Brain microvascular endothelial cell (primary cell): ENCODE results near the gene HELZ.

Experiments used
- DNase-seq: peaks from one replicate; pipeline ENCODE4 v3.0.0-alpha.2; 2020
- H3K27ac ChIP-seq: fragments of 250-450 bp; sonication (Bioruptor Pico); 2 replicates; pipeline ENCODE4 v1.5.1; 2020; ENCODE audit warnings: mild to moderate bottlenecking, moderate library complexity
- H3K27me3 ChIP-seq: fragments of 250-450 bp; sonication (Bioruptor Pico); replicated peaks from 2 replicates; pipeline ENCODE4 v1.5.1; 2020; ENCODE audit warnings: mild to moderate bottlenecking
- H3K36me3 ChIP-seq: fragments of 250-450 bp; sonication (Bioruptor Pico); replicated peaks from 2 replicates; pipeline ENCODE4 v1.5.1; 2020; ENCODE audit warnings: mild to moderate bottlenecking
- H3K4me3 ChIP-seq: 2 replicates; pipeline ENCODE4 v1.5.1; 2011; ENCODE audit warnings: low read depth, mild to moderate bottlenecking, control low read depth, low read length, moderate library complexity
- CTCF ChIP-seq: IDR thresholded peaks from 2 replicates; pipeline ENCODE4 v1.5.1; 2011; ENCODE audit warnings: low read depth, mild to moderate bottlenecking, moderate library complexity, low read length, control low read depth, inconsistent platforms; ENCODE audit errors: missing control alignments
- in situ Hi-C: cut with HindIII; loops from 2 replicates; pipeline ENCODE4 v1.10.0; 2017; ENCODE audit warnings: low sequenced_read_pairs, low pct_ligation_motif_present

HELZ gene

DNA sequence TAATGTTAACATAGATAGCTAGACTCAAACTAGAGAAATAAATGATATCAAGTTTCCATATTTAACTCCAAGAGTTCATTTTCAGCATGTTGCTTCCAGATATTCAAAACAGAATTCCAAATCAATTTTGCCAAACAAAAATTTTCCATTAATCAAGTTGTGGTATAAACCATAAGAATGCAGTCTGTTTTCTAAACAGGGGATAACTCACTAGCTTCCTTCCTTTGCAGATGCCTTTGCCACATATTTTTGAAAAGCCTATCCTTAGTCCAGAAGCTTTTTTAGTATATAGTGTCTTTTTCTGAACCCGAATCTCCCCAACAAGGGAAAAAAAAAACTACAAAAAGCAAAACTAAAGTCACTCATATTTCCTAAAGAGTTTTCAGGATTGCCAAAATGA, 61.5 kb downstream of the HELZ start:
- in situ Hi-C loops: no loop called here
- DNase-seq: no peak
- no peak for TF ChIP-seq CTCF
- no peak overlapping the region for H3K4me3 ChIP-seq
- H3K36me3 ChIP-seq: peaks cover 5% of the 10 kb centered on the region
- H3K27me3 ChIP-seq: no peaks in the 10 kb centered on the region
- no peak overlapping the region for H3K27ac ChIP-seq

DNA sequence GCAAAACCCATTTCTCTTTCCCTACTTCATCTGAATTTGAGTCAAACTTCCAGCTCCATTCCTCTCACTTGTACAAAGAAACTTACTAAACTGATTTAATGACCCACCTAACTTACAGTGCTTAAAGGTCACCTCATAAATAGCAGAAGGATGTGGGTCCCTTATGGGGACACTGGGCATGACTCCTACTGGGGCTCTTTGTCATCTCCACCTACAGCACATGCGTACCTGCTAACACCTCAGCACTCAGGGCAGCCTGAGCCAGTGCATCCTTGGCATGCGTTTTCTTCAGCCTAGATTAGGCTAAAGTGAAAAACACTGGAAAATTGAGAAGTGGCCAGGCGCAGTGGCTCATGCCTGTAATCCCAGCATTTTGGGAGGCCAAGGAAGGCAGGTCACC, 63.2 kb downstream of the HELZ start:
- Histone ChIP-seq H3K36me3 (peaks cover 6% of the 10 kb centered on the region), H3K27ac (no peak overlapping the region), H3K27me3 (no peaks in the 10 kb centered on the region), H3K4me3 (no peak overlapping the region)
- TF ChIP-seq CTCF: no peak
- DNase-seq: no peak
- in situ Hi-C loops: no loop called here

DNA sequence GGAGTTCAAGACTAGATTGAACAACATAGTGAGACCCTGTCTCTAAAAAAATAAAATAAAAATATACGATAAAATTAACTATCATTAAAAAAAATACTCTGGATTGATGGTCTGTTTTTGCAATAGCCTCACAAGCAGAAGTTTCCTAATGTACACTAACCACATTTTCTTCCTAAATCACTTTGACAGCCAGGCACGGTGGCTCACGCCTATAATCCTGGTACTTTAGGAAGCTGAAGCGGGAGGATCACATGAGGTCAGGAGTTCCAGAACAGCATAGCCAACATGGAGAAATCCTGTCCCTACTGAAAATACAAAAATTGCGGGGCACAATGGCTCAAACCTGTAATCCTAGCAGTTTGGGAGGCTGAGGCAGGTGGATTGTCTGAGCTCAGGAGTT, 64.7 kb downstream of the HELZ start:
- TF ChIP-seq CTCF: no peak
- DNase-seq: no peak
- in situ Hi-C loops: no loop called here
- H3K36me3 ChIP-seq: peaks cover 8% of the 10 kb centered on the region
- H3K27ac ChIP-seq: no peak overlapping the region
- H3K27me3 ChIP-seq: no peaks in the 10 kb centered on the region
- H3K4me3 ChIP-seq: no peak overlapping the region

GRCh38 chr17:67178555-67178954, 66.4 kb downstream of the HELZ start:
- H3K4me3 ChIP-seq: no peak overlapping the region
- in situ Hi-C loops: no loop called here
- DNase-seq: no peak
- TF ChIP-seq CTCF: no peak
- H3K27ac ChIP-seq: no peak overlapping the region
- no peaks in the 10 kb centered on the region for H3K27me3 ChIP-seq
- H3K36me3 ChIP-seq: peaks cover 11% of the 10 kb centered on the region

GRCh38 chr17:67177732-67178131, 67.3 kb downstream of the HELZ start:
- peaks cover 11% of the 10 kb centered on the region for H3K36me3 ChIP-seq
- in situ Hi-C loops: no loop called here
- H3K27me3 ChIP-seq: no peaks in the 10 kb centered on the region
- no peak for DNase-seq
- no peak overlapping the region for H3K27ac ChIP-seq
- TF ChIP-seq CTCF: no peak
- no peak overlapping the region for H3K4me3 ChIP-seq

DNA sequence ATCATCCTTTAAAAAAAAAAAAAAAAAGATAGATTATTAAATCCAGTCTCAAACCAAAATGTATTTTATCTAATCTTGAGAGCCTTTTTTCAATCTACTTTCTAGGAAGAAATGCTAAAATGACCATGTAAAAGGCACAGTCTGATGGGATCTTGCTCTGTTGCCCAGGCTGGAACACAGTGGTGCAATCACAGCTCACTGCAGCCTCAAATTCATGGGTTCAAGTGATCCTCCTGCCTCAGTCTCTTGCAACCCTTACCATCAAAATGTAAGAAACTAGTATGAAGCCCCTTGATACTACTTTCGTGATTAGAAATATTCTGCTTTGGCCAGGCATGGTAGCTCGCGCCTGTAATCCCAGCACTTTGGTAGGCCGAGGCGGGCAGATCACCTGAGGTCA, 70.8 kb downstream of the HELZ start:
- no peak overlapping the region for H3K4me3 ChIP-seq
- no peak overlapping the region for H3K27ac ChIP-seq
- H3K36me3 ChIP-seq: peaks cover 11% of the 10 kb centered on the region
- TF ChIP-seq CTCF: no peak
- in situ Hi-C loops: no loop called here
- DNase-seq: no peak
- H3K27me3 ChIP-seq: no peaks in the 10 kb centered on the region
